Measurements from ENCODE around the gene BCL10.

BCL10 gene

GRCh38 chr1:85219853-85220610, 56.4 kb downstream of the BCL10 start:
- no peak for DNase-seq

- no peak for DNase-seq
Observed at GRCh38 chr1:85216697-85217096, 59.7 kb downstream of the BCL10 start.

All from fibroblast of skin of right quadriceps (primary cell).